Keratinocyte (primary cell): ENCODE data around the gene LRCH2. TPM values are rescaled to one million over a fixed set of nuclear protein-coding genes. Genes with fewer than 3 reads are reported as not detected.

Source experiments
- DNase-seq: peaks from one replicate; pipeline ENCODE4 v3.0.0-alpha.2; 2011; ENCODE audit warnings: low read depth, missing footprints, low spot score
- FAIRE-seq: peaks from 2 replicates; lab custom pipeline; 2011; peaks lifted over from hg19 to GRCh38; lab: Jason Lieb, UNC
- H2AFZ ChIP-seq: 2 replicates; pipeline ENCODE4 v1.6.0; 2012; ENCODE audit warnings: low read length, control low read depth, inconsistent platforms; ENCODE audit not compliant: control insufficient read depth
- H3K27ac ChIP-seq: 2 replicates; pipeline ENCODE4 v1.5.1; 2011; ENCODE audit warnings: low read length; ENCODE audit not compliant: control insufficient read depth, insufficient read depth
- H3K27me3 ChIP-seq: 3 replicates; pipeline ENCODE4 v1.6.0; 2011; ENCODE audit warnings: low read length; ENCODE audit not compliant: control insufficient read depth, insufficient read depth; ENCODE audit errors: extremely low read depth
- H3K36me3 ChIP-seq, 2 experiments: 2 replicates in 1 of 2; 3 replicates in 1 of 2; pipeline ENCODE4 v1.5.1; 2011; ENCODE audit warnings: low read length in 2 of 2, mild to moderate bottlenecking in 1 of 2; ENCODE audit not compliant: control insufficient read depth in 2 of 2, insufficient read depth in 2 of 2; ENCODE audit errors: extremely low read depth in 1 of 2
- H3K4me1 ChIP-seq: 3 replicates; pipeline ENCODE4 v1.5.1; 2011; ENCODE audit warnings: low read length; ENCODE audit not compliant: control insufficient read depth, insufficient read depth; ENCODE audit errors: extremely low read depth
- H3K4me2 ChIP-seq: 3 replicates; pipeline ENCODE4 v1.6.0; 2011; ENCODE audit warnings: low read depth, low read length; ENCODE audit not compliant: control insufficient read depth, insufficient read depth; ENCODE audit errors: extremely low read depth
- H3K4me3 ChIP-seq, 3 experiments: fragments of 200-600 bp in 1 of 3; sonication (generic) in 1 of 3; 2 replicates in 2 of 3; 3 replicates in 1 of 3; pipeline ENCODE4 v1.5.1; 2011 to 2016; ENCODE audit warnings: low read length in 3 of 3, mild to moderate bottlenecking in 3 of 3, control low read depth in 2 of 3, inconsistent platforms in 1 of 3, low read depth in 1 of 3, mixed read lengths in 1 of 3, mixed run types in 1 of 3, moderate library complexity in 1 of 3; ENCODE audit not compliant: control insufficient read depth in 2 of 3, insufficient read depth in 2 of 3; ENCODE audit errors: extremely low read depth in 1 of 3
- H3K79me2 ChIP-seq: 2 replicates; pipeline ENCODE4 v1.6.0; 2012; ENCODE audit warnings: low read length; ENCODE audit not compliant: control insufficient read depth, insufficient read depth
- H3K9ac ChIP-seq: 3 replicates; pipeline ENCODE4 v1.6.0; 2011; ENCODE audit warnings: low read length; ENCODE audit not compliant: control insufficient read depth, insufficient read depth; ENCODE audit errors: extremely low read depth
- H3K9me1 ChIP-seq: 3 replicates; pipeline ENCODE4 v1.6.0; 2011; ENCODE audit warnings: low read length; ENCODE audit not compliant: control insufficient read depth, insufficient read depth; ENCODE audit errors: extremely low read depth
- H3K9me3 ChIP-seq: 2 replicates; pipeline ENCODE4 v1.5.1; 2012; ENCODE audit warnings: low read depth, low read length; ENCODE audit not compliant: control insufficient read depth
- H4K20me1 ChIP-seq: 3 replicates; pipeline ENCODE4 v1.6.0; 2011; ENCODE audit warnings: low read length; ENCODE audit not compliant: control insufficient read depth, insufficient read depth; ENCODE audit errors: extremely low read depth
- CTCF ChIP-seq, 3 experiments: IDR thresholded peaks in 1 of 3; conservative IDR thresholded peaks in 1 of 3; optimal IDR thresholded peaks in 1 of 3; 2 replicates in 2 of 3; 3 replicates in 1 of 3; pipeline versions ENCODE3 to v1.5.1; 2011; ENCODE audit warnings: low read length in 3 of 3, mild to moderate bottlenecking in 3 of 3, moderate library complexity in 2 of 3, control low read depth in 1 of 3, inconsistent platforms in 1 of 3; ENCODE audit not compliant: insufficient read depth in 2 of 3; ENCODE audit errors: extremely low read depth in 1 of 3
- EZH2 ChIP-seq: IDR thresholded peaks from one replicate; pipeline ENCODE4 v1.6.1; 2012; ENCODE audit warnings: inconsistent platforms, mild to moderate bottlenecking, low read length, moderate library complexity
- dilution Hi-C: fragments of 300-500 bp; cut with MboI; formaldehyde crosslinking; loops from one replicate; pipeline ENCODE4 v1.7.0; 2020; ENCODE audit warnings: low sequenced_read_pairs; ENCODE audit not compliant: extremely low pct_ligation_motif_present
- polyA plus RNA-seq, 5 experiments: library from polyadenylated mRNA; depleted of rRNA in 3 of 5; stranded (reverse) in 3 of 5; stranded (forward) in 1 of 5; unstranded in 1 of 5; fragments of >200 nt; gene quantifications; 1 replicate in 1 of 5; 2 replicates in 3 of 5; 3 replicates in 1 of 5; pipeline versions ENCODE4 v1.2.1 to v1.2.3, GENCODE V29; 2011 to 2012; ENCODE audit warnings: missing spikeins in 2 of 5, low read depth in 1 of 5, low replicate concordance in 1 of 5

The LRCH2 gene
- polyA plus RNA-seq, 1 donor (not counting 4 experiments of a cell fraction or from before 2014, with no cell fraction given): not detected

- peaks cover 6% of the 10 kb centered on the region for H3K27me3 ChIP-seq
- FAIRE-seq: no peak
- TF ChIP-seq EZH2 (no peak), CTCF (optimal IDR thresholded peaks at IDR 0.05 in 1 of 3, IDR thresholded peaks at IDR 0.05 in 1 of 3, conservative IDR thresholded peaks at IDR 0.05 in 1 of 3; ENCODE audit: extremely low read depth in 1 of 3, insufficient read depth in 2 of 3, low read length in 3 of 3) (no peak)
- dilution Hi-C loops: no loop called here
- no peaks in the 10 kb centered on the region for H4K20me1 ChIP-seq
- DNase-seq: no peak
- H3K4me2 ChIP-seq: no peak overlapping the region
- H3K27ac ChIP-seq: no peak overlapping the region
- no peaks in the 10 kb centered on the region for H3K79me2 ChIP-seq
- no peaks in the 10 kb centered on the region for H3K4me1 ChIP-seq
- no peak overlapping the region for H3K9ac ChIP-seq
- no peak overlapping the region for H2AFZ ChIP-seq
- H3K9me1 ChIP-seq: no peaks in the 10 kb centered on the region
- H3K4me3 ChIP-seq: no peak overlapping the region
- H3K36me3 ChIP-seq: no peaks in the 10 kb centered on the region
- no peaks in the 10 kb centered on the region for H3K9me3 ChIP-seq
Observed at GRCh38 chrX:115257711-115258110, 23.8 kb upstream of the LRCH2 start.

DNA sequence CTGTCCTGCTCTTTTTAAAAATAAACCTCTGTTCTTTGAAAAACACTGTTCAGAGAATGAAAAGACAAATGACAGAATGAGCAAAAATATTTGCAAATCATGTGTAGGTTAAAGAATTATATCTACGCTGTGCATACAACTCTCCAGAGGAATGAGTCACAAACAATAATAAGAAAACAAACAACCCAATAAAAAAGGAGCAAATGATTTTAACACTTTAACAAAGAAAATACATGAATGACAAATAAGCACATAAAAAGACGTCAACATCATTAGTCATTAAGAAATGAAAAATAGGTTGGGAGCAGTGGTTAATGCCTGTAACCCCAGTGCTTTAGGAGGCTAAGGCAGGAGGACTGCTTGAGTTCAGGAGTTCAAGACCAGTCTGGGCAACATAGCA lies 21.1 kb upstream of the LRCH2 start:
- Histone ChIP-seq H3K79me2 (no peaks in the 10 kb centered on the region), H3K27me3 (peaks cover 6% of the 10 kb centered on the region), H3K9ac (no peak overlapping the region), H3K9me3 (no peaks in the 10 kb centered on the region), H3K4me3 (no peak overlapping the region), H4K20me1 (no peaks in the 10 kb centered on the region), H3K4me1 (no peaks in the 10 kb centered on the region), H2AFZ (no peak overlapping the region), H3K9me1 (no peaks in the 10 kb centered on the region), H3K27ac (no peak overlapping the region), H3K4me2 (no peak overlapping the region), H3K36me3 (no peaks in the 10 kb centered on the region)
- DNase-seq (no peak), FAIRE-seq (no peak)
- TF ChIP-seq EZH2: no peak
- no peak for TF ChIP-seq CTCF (optimal IDR thresholded peaks at IDR 0.05 in 1 of 3, IDR thresholded peaks at IDR 0.05 in 1 of 3, conservative IDR thresholded peaks at IDR 0.05 in 1 of 3; ENCODE audit: extremely low read depth in 1 of 3, insufficient read depth in 2 of 3, low read length in 3 of 3)
- dilution Hi-C loops: no loop called here
